ENCODE results near the gene NPAS2.

The NPAS2 gene

GRCh38 chr2:100976061-100976460, 156.1 kb downstream of the NPAS2 start:
- no peak for DNase-seq

GRCh38 chr2:100976645-100977391, 156.9 kb downstream of the NPAS2 start:
- no peak for DNase-seq

GRCh38 chr2:100977511-100977910, 157.6 kb downstream of the NPAS2 start:
- no peak for DNase-seq

GRCh38 chr2:100978582-100979191, 158.7 kb downstream of the NPAS2 start:
- no peak for DNase-seq

GRCh38 chr2:100980046-100980445, 160.1 kb downstream of the NPAS2 start:
- no peak for DNase-seq

GRCh38 chr2:100981011-100981410, 161.1 kb downstream of the NPAS2 start:
- no peak for DNase-seq

GRCh38 chr2:100982431-100982861, 162.5 kb downstream of the NPAS2 start:
- DNase-seq: no peak

- no peak for DNase-seq
Observed at GRCh38 chr2:100983201-100983600, 163.3 kb downstream of the NPAS2 start.

GRCh38 chr2:100983684-100984310, 163.9 kb downstream of the NPAS2 start:
- no peak for DNase-seq

GRCh38 chr2:100984892-100985307, 165.0 kb downstream of the NPAS2 start:
- peak; percentile 80 for DNase-seq

- no peak for DNase-seq
Observed at GRCh38 chr2:100986157-100986556, 166.2 kb downstream of the NPAS2 start.

GRCh38 chr2:100987536-100987935, 167.6 kb downstream of the NPAS2 start:
- DNase-seq: no peak

- DNase-seq: no peak
Observed at GRCh38 chr2:100987974-100988373, 168.0 kb downstream of the NPAS2 start.

GRCh38 chr2:100988630-100989417, 168.9 kb downstream of the NPAS2 start:
- no peak for DNase-seq

- DNase-seq: no peak
Observed at GRCh38 chr2:100989666-100990065, 169.7 kb downstream of the NPAS2 start.

GRCh38 chr2:100990166-100990565, 170.2 kb downstream of the NPAS2 start:
- no peak for DNase-seq

- no peak for DNase-seq
Observed at GRCh38 chr2:100990650-100991403, 170.9 kb downstream of the NPAS2 start.

- DNase-seq: no peak
Observed at GRCh38 chr2:100991404-100991773, 171.4 kb downstream of the NPAS2 start.

- DNase-seq: no peak
Observed at GRCh38 chr2:100992262-100992661, 172.3 kb downstream of the NPAS2 start.

- no peak for DNase-seq
Observed at GRCh38 chr2:100993294-100993693, 173.4 kb downstream of the NPAS2 start.

GRCh38 chr2:100995309-100996075, 175.6 kb downstream of the NPAS2 start:
- DNase-seq: no peak
